GM19455 (cell line): ENCODE data around the gene PET117.
"Not testable (repeated sequence)": the region's sequence is repeated elsewhere in the genome, so short reads cannot be mapped to it uniquely, and the experiment has no call there.

Experiments
- ATAC-seq: cut with Tn5 transposase; IDR thresholded peaks from one replicate; pipeline ENCODE4 v1.9.1; 2021; ENCODE audit not compliant: unreplicated experiment

PET117 gene

DNA sequence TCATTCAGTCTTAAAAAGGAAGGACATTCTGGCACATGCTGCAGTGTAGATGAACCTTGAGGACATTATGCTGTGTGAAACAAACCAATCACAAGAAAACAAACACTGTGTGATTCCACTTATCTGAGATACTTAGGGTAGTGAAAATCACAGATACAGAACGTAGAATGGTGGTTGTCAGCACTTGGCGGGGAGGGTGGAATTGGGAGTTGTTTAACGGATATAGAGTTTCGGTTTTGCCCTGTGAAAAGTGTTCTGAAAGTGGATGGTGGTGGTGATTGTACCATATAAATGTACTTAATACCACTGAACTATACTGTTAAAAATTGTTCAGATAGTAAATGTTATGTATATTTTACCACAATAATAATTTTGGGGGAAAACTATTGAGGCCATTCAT is 18.4 kb downstream of the PET117 start:
- no peak for ATAC-seq

GRCh38 chr20:18164356-18164755 is 26.7 kb downstream of the PET117 start:
- ATAC-seq = no peak

- ATAC-seq = no peak
Observed at GRCh38 chr20:18165553-18165952, 27.9 kb downstream of the PET117 start.

- ATAC-seq = no peak
Observed at GRCh38 chr20:18166241-18166881, 28.7 kb downstream of the PET117 start.

DNA sequence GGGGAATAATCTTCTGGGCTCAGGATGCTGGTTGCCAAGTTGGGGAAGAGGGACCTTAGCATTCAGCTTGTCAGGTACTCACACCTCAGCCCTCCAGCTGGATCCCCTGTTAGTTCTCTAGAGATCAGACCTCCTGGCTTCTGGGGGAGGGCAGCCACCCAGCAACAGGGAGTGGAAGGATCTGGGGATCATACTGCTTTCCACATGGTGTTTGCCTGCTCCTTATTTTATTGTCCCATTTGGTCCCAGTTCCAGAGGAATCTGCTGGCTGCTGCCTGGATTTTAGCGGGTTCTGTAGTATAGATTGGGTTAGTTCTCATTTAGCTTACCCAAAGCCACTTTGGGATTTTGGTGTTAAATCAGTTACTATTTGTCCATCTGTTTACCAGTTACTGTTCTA is 29.3 kb downstream of the PET117 start:
- ATAC-seq = no peak

GRCh38 chr20:18172379-18172778 is 34.7 kb downstream of the PET117 start:
- no peak for ATAC-seq

DNA sequence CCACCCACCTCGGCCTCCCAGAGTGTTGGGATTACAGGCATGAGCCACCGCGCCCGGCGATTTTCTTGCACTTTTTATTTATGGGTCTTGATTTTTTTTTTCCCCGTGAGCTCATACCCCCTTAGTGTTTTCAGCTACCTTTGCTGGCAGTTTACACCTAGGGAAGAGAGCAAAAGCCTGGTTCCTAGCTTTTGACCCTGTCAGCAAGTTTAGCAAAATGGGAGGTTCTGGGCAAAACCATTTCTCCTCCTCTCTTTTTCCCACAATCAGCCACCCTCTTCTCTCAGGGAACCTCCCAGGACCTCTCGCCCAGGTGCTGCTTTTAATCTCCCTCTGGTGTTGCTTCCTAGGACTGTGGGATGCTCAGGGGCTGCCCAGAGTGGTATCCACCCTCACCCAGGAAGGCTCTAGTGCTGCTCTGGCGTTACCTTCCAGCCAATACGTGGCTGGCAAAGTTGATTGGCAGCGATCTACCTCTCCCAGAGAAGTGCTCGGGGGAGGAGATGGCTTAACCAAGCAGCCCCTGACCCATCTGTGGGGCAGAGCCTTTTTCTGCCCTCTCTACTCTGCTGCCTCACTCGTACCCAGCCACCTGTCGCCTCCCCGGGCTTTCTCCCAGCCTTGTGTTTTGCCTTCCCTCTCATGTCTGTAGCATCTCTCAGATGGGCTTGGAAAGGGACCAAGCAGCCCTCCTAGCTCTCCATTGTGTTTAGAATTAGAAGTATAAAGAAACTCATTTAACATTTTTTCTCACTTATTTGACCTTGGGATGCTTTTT is 37.4 kb downstream of the PET117 start:
- no peak for ATAC-seq

DNA sequence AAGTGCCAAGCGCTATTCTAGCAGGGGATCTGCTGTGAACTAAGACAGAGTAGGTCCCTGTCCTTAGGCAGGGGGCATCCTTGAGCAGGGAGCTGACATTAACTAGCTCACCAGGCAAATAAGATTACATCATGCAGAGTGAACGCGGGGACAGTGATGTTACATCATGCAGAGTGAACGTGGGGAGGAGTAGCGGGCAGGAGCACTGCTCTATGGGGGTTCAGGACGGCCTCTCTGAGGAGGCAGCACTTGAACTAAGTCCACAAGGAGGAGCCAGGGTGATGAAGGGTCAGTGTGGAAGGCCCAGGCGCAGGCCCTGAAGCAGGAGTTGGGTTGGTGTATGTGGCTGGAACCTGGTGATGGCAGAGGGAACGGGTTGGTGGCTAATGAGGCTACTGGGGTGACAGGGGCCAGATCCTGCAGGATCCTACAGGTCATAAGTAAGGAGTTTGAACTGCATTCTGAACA is 38.7 kb downstream of the PET117 start:
- no peak for ATAC-seq

DNA sequence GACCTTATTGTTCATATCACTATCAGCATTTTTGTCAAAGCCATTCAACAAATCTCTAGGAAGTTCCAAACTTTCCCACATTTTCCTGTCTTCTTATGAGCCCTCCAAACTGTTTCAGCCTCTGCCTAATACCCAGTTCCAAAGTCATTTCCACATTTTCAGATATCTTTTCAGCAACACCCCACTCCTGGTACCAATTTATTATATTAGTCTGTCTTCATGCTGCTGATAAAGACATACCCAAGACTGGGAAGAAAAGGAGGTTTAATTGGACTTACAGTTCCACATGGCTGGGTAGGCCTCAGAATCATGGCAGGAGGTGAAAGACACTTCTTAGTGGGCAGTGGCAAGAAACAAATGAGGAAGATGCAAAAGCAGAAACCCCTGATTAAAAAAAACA is 42.7 kb downstream of the PET117 start:
- not testable (repeated sequence) for ATAC-seq

DNA sequence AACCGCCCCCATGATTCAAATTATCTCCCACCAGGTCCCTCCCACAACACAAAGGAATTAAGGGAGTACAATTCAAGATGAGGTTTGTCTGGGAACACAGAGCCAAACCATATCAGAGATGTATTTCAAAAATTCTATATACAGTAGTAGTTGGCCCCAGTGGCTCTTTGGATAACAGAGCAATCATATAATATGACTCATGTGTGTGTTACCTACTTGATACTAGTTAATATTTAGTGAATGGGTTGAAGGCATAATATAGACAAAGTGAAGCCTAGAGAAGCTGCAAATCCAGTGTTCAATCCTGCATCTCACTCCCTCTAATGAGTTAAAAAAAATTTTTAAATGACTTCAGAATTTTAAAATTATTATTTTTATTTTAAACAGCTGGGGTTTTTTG is 43.2 kb downstream of the PET117 start:
- ATAC-seq = no peak

DNA sequence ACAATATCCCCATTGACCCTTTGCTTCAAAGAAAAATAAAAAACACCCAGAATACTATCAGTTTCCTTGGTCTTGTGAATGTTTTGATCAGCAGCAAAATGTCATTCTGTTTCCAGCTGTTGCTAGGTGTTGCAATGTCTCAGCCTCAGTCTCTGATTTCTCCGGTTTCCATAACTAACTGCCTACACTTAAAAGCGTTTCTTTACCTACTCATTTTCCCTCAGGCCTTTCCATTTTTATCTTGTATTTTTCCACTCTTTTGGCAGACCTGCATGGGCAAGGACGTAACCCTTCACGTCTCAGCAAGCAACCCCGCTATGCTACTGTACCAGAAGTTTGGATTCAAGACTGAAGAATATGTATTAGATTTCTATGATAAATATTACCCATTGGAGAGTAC is 49.4 kb downstream of the PET117 start:
- ATAC-seq = no peak

GRCh38 chr20:18188434-18188833 is 50.8 kb downstream of the PET117 start:
- no peak for ATAC-seq

- no peak for ATAC-seq
Observed at GRCh38 chr20:18190338-18191233, 52.9 kb downstream of the PET117 start.

GRCh38 chr20:18191306-18191705 is 53.6 kb downstream of the PET117 start:
- ATAC-seq = no peak
